C4-2B (cell line): ENCODE data around the gene CCDC92B.

Source experiments
- H3K27ac ChIP-seq: fragments of 450-650 bp; 2 replicates; pipeline ENCODE4 v1.5.1; 2017
- CTCF ChIP-seq: fragments of 450-650 bp; conservative IDR thresholded peaks from 2 replicates; pipeline ENCODE4 v1.5.1; 2017; ENCODE audit warnings: mild to moderate bottlenecking
- ZFX ChIP-seq: fragments of 450-650 bp; IDR thresholded peaks from 2 replicates; pipeline ENCODE4 v1.6.1; 2017

The CCDC92B gene

GRCh38 chr17:2705263-2705662 lies 44.2 kb downstream of the CCDC92B start:
- H3K27ac ChIP-seq, result no peak overlapping the region
- no peak for TF ChIP-seq ZFX

GRCh38 chr17:2704890-2705248 lies 44.6 kb downstream of the CCDC92B start:
- no peak overlapping the region for H3K27ac ChIP-seq
- TF ChIP-seq ZFX, result no peak

GRCh38 chr17:2704031-2704889 lies 45.2 kb downstream of the CCDC92B start:
- H3K27ac ChIP-seq, result no peak overlapping the region
- no peak for TF ChIP-seq ZFX
- TF ChIP-seq CTCF, result no peak

GRCh38 chr17:2703606-2704005 lies 45.8 kb downstream of the CCDC92B start:
- no peak for TF ChIP-seq ZFX
- TF ChIP-seq CTCF, result no peak
- H3K27ac ChIP-seq, result no peak overlapping the region

- no peak overlapping the region for H3K27ac ChIP-seq
- TF ChIP-seq CTCF, result no peak
- TF ChIP-seq ZFX, result no peak
Observed at GRCh38 chr17:2703181-2703580, 46.3 kb downstream of the CCDC92B start.

GRCh38 chr17:2701996-2702741 lies 47.3 kb downstream of the CCDC92B start:
- TF ChIP-seq CTCF (no peak), ZFX (no peak)
- H3K27ac ChIP-seq, result no peak overlapping the region

GRCh38 chr17:2701161-2701995 lies 48.1 kb downstream of the CCDC92B start:
- TF ChIP-seq ZFX (no peak), CTCF (no peak)
- no peak overlapping the region for H3K27ac ChIP-seq

- TF ChIP-seq CTCF, result no peak
- no peak for TF ChIP-seq ZFX
- no peak overlapping the region for H3K27ac ChIP-seq
Observed at GRCh38 chr17:2700491-2701141, 48.8 kb downstream of the CCDC92B start.
